ENCODE data around the gene MB. TPM values are rescaled to one million over a fixed set of nuclear protein-coding genes. Genes with fewer than 3 reads are reported as not detected.

The MB gene
- polyA plus RNA-seq, 3 donors = not detected

DNA sequence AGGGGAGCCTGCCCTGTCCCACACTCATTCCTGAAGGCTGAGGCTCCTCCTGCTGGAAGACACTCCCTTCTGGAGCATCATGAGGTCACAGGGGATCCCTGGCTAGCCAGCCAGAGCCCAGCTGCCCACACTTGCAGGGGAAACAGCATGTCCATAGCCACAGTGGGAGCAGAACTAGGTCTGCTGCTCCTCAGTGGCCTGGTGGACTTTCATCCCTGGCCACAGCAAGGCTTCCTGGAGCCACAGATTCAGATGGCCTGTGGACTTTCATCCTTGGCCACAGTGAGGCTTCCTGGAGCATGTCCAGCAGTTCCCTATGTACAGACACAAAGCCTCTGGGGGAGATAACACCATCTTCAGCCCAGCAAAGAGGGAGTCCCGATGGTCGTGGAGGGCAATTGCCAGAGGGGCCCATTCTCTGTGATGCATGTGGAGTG lies 25.2 kb upstream of the MB start:
- H3K27ac Mint-ChIP-seq = no peak overlapping the region
- Histone ChIP-seq H3K4me1 (ENCODE audit: control insufficient read depth in 1 of 2, insufficient read depth in 2 of 2, low read length in 2 of 2) (peaks cover 10 to 12% of the 10 kb centered on the region in 2 donors), H3K9me3 (replicated peaks in 1 of 2; ENCODE audit: control insufficient read depth in 1 of 2, insufficient read depth in 1 of 2, low read length in 2 of 2) (no peaks in the 10 kb centered on the region), H3K36me3 (replicated peaks in 1 of 2; ENCODE audit: control insufficient read depth in 1 of 2, insufficient read depth in 2 of 2, low read length in 2 of 2) (no peaks in the 10 kb centered on the region), H2AFZ (ENCODE audit: insufficient read depth, low read depth, low read length, poor library complexity, severe bottlenecking) (no peak overlapping the region), H3K27me3 (ENCODE audit: control insufficient read depth in 2 of 2, insufficient read depth in 2 of 2, low read length in 2 of 2) (no peaks in the 10 kb centered on the region), H3K4me3 (replicated peaks in 1 of 3; ENCODE audit: low read depth in 2 of 3, low read length in 3 of 3) (no peak overlapping the region), H4K20me1 (ENCODE audit: insufficient read depth, low read length) (no peaks in the 10 kb centered on the region), H3K4me2 (replicated peaks; ENCODE audit: extremely low read depth, low read length, poor library complexity, severe bottlenecking) (no peak overlapping the region), H3K27ac (ENCODE audit: low read depth in 1 of 2, low read length in 2 of 2) (no peak overlapping the region), H3K9ac (ENCODE audit: insufficient read depth, low read length, poor library complexity, severe bottlenecking) (no peak overlapping the region), H3K79me2 (ENCODE audit: insufficient read depth, low read length) (no peaks in the 10 kb centered on the region)
- no peak overlapping the region for H3K4me3 Mint-ChIP-seq
- peaks cover 13% of the 10 kb centered on the region for H3K4me1 Mint-ChIP-seq
- WGBS (ENCODE audit: insufficient coverage) = 100% methylated on average over 2 of the region's 2 CpGs
- no peaks in the 10 kb centered on the region for H3K36me3 Mint-ChIP-seq
- no peak for DNase-seq
- intact Hi-C loops (cut with micrococcal nuclease) = no loop called here
- TF ChIP-seq, protein P1, sequence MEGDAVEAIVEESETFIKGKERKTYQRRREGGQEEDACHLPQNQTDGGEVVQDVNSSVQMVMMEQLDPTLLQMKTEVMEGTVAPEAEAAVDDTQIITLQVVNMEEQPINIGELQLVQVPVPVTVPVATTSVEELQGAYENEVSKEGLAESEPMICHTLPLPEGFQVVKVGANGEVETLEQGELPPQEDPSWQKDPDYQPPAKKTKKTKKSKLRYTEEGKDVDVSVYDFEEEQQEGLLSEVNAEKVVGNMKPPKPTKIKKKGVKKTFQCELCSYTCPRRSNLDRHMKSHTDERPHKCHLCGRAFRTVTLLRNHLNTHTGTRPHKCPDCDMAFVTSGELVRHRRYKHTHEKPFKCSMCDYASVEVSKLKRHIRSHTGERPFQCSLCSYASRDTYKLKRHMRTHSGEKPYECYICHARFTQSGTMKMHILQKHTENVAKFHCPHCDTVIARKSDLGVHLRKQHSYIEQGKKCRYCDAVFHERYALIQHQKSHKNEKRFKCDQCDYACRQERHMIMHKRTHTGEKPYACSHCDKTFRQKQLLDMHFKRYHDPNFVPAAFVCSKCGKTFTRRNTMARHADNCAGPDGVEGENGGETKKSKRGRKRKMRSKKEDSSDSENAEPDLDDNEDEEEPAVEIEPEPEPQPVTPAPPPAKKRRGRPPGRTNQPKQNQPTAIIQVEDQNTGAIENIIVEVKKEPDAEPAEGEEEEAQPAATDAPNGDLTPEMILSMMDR (IDR thresholded peaks at IDR 0.05) = no peak
- peaks cover 0 to 2% (median 0%) of the 10 kb centered on the region in 7 donors for H3K9me3 Mint-ChIP-seq
- peaks cover 2 to 3% (median 3%) of the 10 kb centered on the region in 3 donors for H3K27me3 Mint-ChIP-seq (ENCODE audit: low read depth in 3 of 3)

DNA sequence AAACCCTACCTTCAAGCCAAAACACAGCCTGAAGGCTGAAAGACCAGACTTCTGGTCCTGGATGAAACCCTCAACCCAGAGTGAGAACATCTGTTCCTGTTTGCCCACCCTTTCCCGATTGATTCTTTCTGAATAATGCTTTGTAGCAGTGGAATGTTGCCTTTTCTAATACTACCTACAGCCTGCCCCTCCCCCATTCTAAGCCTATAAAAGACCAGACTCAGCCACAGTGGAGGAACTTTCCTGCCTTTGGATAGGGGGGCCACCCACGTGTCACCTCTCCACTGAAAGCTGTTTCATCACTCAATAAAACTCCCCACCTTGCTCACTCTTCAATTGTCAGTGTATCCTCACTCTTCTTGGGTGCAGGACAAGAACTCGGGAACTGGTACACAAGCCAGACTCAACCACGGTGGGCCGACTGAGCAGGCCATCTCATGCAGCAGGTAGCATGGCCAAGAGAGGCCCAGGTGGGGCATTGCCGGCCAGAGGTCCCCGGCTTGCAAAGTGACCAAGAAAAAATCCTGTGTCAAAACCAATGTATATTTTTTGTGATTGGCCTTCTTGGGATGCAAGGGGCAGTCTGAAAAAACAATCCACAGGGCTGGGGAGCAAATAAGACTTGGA lies 24.5 kb upstream of the MB start:
- no peak overlapping the region for H3K4me3 Mint-ChIP-seq
- H3K4me1 ChIP-seq (ENCODE audit: control insufficient read depth in 1 of 2, insufficient read depth in 2 of 2, low read length in 2 of 2) = peaks cover 3 to 4% of the 10 kb centered on the region in 2 donors
- peaks cover 6% of the 10 kb centered on the region for H3K4me1 Mint-ChIP-seq
- H3K9ac ChIP-seq (ENCODE audit: insufficient read depth, low read length, poor library complexity, severe bottlenecking) = no peak overlapping the region
- H3K27me3 ChIP-seq (ENCODE audit: control insufficient read depth in 2 of 2, insufficient read depth in 2 of 2, low read length in 2 of 2) = no peaks in the 10 kb centered on the region
- no peaks in the 10 kb centered on the region for H3K79me2 ChIP-seq (ENCODE audit: insufficient read depth, low read length)
- no peaks in the 10 kb centered on the region for H3K36me3 Mint-ChIP-seq
- H2AFZ ChIP-seq (ENCODE audit: insufficient read depth, low read depth, low read length, poor library complexity, severe bottlenecking) = no peak overlapping the region
- H3K27me3 Mint-ChIP-seq (ENCODE audit: low read depth in 3 of 3) = peaks cover 3% of the 10 kb centered on the region in 3 donors
- H3K9me3 Mint-ChIP-seq = peaks cover 0 to 1% (median 0%) of the 10 kb centered on the region in 7 donors
- H3K4me2 ChIP-seq (replicated peaks; ENCODE audit: extremely low read depth, low read length, poor library complexity, severe bottlenecking) = no peak overlapping the region
- H3K27ac ChIP-seq (ENCODE audit: low read depth in 1 of 2, low read length in 2 of 2) = no peak overlapping the region
- no peaks in the 10 kb centered on the region for H4K20me1 ChIP-seq (ENCODE audit: insufficient read depth, low read length)
- H3K36me3 ChIP-seq (replicated peaks in 1 of 2; ENCODE audit: control insufficient read depth in 1 of 2, insufficient read depth in 2 of 2, low read length in 2 of 2) = no peaks in the 10 kb centered on the region
- H3K4me3 ChIP-seq (replicated peaks in 1 of 3; ENCODE audit: low read depth in 2 of 3, low read length in 3 of 3) = no peak overlapping the region
- DNase-seq = no peak
- TF ChIP-seq, protein P1 (IDR thresholded peaks at IDR 0.05) = no peak
- 88% methylated on average over 6 of the region's 7 CpGs for WGBS (ENCODE audit: insufficient coverage)
- H3K9me3 ChIP-seq (replicated peaks in 1 of 2; ENCODE audit: control insufficient read depth in 1 of 2, insufficient read depth in 1 of 2, low read length in 2 of 2) = no peaks in the 10 kb centered on the region
- H3K27ac Mint-ChIP-seq = no peak overlapping the region
- intact Hi-C loops (cut with micrococcal nuclease) = no loop called here
